ENCODE data around the gene GATA2. TPM values are rescaled to one million over a fixed set of nuclear protein-coding genes. Genes with fewer than 3 reads are reported as not detected.
A peak's percentile ranks its signal among the peaks of the same experiment; 100 is the strongest.

GATA2 gene
- total RNA-seq, 1 experiment from 2014 or later = 18.6 TPM

GRCh38 chr3:128488991-128489673 lies 3.9 kb downstream of the GATA2 start:
- Histone ChIP-seq H3K36me3 (ENCODE audit: control insufficient read depth in 1 of 2, insufficient read depth in 2 of 2, low read length in 2 of 2) (peaks cover 0 to 10% of the 10 kb centered on the region in 2 experiments; a peak in 3 of 4 replicates), H3K4me3 (replicated peaks in 1 of 2; ENCODE audit: low read depth in 1 of 2, low read length in 2 of 2) (peak overlapping the region; percentile 75 to 76), H3K9ac (ENCODE audit: low read length) (peak overlapping the region; percentile 82), H4K20me1 (ENCODE audit: insufficient read depth) (no peaks in the 10 kb centered on the region), H3K79me2 (ENCODE audit: insufficient read depth, low read length) (peaks cover 40% of the 10 kb centered on the region; the same call in 1 of the 2 replicates), H3K4me2 (ENCODE audit: low read length) (peak overlapping the region; percentile 100), H3K27me3 (ENCODE audit: insufficient read depth, low read length) (no peaks in the 10 kb centered on the region), H3K9me2 (ENCODE audit: insufficient read depth) (no peaks in the 10 kb centered on the region), H2AFZ (ENCODE audit: low read depth, low read length, poor library complexity, severe bottlenecking) (no peak overlapping the region), H3K4me1 (ENCODE audit: control insufficient read depth in 1 of 2, insufficient read depth in 2 of 2, low read length in 2 of 2) (peaks cover 7 to 27% of the 10 kb centered on the region in 2 experiments), H3K9me3 (ENCODE audit: control insufficient read depth in 1 of 2, insufficient read depth in 1 of 2, low read depth in 1 of 2, low read length in 2 of 2) (no peaks in the 10 kb centered on the region), H3K27ac (ENCODE audit: low read depth, low read length) (peak overlapping the region; percentile 82)
- TF ChIP-seq ELF1 (IDR thresholded peaks at IDR 0.05; ENCODE audit: borderline replicate concordance, low read depth) (no peak), CTCF (IDR thresholded peaks at IDR 0.05 in 2 of 3, conservative IDR thresholded peaks at IDR 0.05 in 1 of 3; ENCODE audit: borderline replicate concordance in 1 of 3, insufficient read depth in 1 of 3, low read depth in 2 of 3, low read length in 2 of 3) (no peak), YY1 (IDR thresholded peaks at IDR 0.05; ENCODE audit: extremely low read depth, insufficient replicate concordance, low read depth, low read length) (no peak), MAX (IDR thresholded peaks at IDR 0.05) (no peak), POLR2AphosphoS5 (IDR thresholded peaks at IDR 0.05; ENCODE audit: low read depth, low read length) (peak; percentile 74), ZFX (IDR thresholded peaks at IDR 0.05) (peak; percentile 98), TCF7L2 (IDR thresholded peaks at IDR 0.05; ENCODE audit: borderline replicate concordance, extremely low read depth, insufficient read depth, insufficient read length) (no peak), EGR1 (IDR thresholded peaks at IDR 0.05; ENCODE audit: low read depth) (no peak), SP1 (IDR thresholded peaks at IDR 0.05; ENCODE audit: low read depth) (no peak), EZH2 (IDR thresholded peaks at IDR 0.05) (no peak)
- TF ChIP-seq, protein P1, sequence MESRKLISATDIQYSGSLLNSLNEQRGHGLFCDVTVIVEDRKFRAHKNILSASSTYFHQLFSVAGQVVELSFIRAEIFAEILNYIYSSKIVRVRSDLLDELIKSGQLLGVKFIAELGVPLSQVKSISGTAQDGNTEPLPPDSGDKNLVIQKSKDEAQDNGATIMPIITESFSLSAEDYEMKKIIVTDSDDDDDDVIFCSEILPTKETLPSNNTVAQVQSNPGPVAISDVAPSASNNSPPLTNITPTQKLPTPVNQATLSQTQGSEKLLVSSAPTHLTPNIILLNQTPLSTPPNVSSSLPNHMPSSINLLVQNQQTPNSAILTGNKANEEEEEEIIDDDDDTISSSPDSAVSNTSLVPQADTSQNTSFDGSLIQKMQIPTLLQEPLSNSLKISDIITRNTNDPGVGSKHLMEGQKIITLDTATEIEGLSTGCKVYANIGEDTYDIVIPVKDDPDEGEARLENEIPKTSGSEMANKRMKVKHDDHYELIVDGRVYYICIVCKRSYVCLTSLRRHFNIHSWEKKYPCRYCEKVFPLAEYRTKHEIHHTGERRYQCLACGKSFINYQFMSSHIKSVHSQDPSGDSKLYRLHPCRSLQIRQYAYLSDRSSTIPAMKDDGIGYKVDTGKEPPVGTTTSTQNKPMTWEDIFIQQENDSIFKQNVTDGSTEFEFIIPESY (IDR thresholded peaks at IDR 0.05; ENCODE audit: extremely low read depth, insufficient replicate concordance, low read length) = no peak
- ChIA-PET POLR2A (no interaction called here), CTCF (interaction anchor here (1.3 kb wide), 1 partner anchor 14 kb away, joined by 3 read pairs; no protein-coding TSS in a partner anchor), RAD21 (ENCODE audit: low non-redundant PET in 1 of 2, low total read pairs in 2 of 2, uncharacterized antibody in 2 of 2, unreplicated experiment in 2 of 2) (interaction anchor here in 1 of 2 experiments (0.9 to 1.3 kb wide), 2 partner anchors 63 to 64 kb away, joined by 3 to 6 read pairs; no protein-coding TSS in a partner anchor)
- ATAC-seq = peak; percentile 28
- peak; percentile 35 for DNase-seq (ENCODE audit: low read depth, low spot score)
- no TSS peak for BruUV-seq (replicated peaks)
- intact Hi-C loops (cut with micrococcal nuclease) = loop anchor here (5.0 kb wide), 1 partner anchor 72 kb away; no protein-coding TSS in a partner anchor
